IPS-18c (cell line): Measurements from ENCODE around the gene KRTAP2-1.

Source experiments
- H3K4me3 ChIP-seq: 2 replicates; pipeline ENCODE4 v1.7.0; 2013; ENCODE audit warnings: low read depth, mild to moderate bottlenecking, low read length, moderate library complexity; ENCODE audit not compliant: insufficient read depth
- H3K9me3 ChIP-seq: one replicate; pipeline ENCODE4 v1.6.1; 2013; ENCODE audit warnings: mild to moderate bottlenecking, low read length, moderate library complexity; ENCODE audit not compliant: control insufficient read depth, insufficient read depth

The KRTAP2-1 gene

DNA sequence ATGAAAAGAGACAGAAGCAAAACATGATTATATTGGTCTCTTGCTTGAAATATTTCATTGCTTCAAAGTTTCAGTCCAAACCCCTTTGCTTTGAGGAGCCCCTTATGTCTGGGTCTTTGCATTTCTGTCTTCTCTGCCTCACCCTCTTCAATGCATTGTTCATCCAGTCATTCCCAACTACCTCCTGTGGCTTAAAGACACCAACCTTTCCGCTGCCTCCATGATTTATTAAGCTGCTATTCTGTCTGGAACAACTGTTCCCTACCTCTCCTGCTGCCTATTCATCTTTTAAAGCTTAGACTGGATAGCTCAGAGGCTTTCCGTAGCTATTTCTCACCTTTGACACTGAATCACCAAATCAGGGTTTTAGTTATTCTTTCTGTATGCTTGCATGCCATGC, 49.8 kb downstream of the KRTAP2-1 start:
- H3K9me3 ChIP-seq: no peaks in the 10 kb centered on the region
- H3K4me3 ChIP-seq: no peak overlapping the region

DNA sequence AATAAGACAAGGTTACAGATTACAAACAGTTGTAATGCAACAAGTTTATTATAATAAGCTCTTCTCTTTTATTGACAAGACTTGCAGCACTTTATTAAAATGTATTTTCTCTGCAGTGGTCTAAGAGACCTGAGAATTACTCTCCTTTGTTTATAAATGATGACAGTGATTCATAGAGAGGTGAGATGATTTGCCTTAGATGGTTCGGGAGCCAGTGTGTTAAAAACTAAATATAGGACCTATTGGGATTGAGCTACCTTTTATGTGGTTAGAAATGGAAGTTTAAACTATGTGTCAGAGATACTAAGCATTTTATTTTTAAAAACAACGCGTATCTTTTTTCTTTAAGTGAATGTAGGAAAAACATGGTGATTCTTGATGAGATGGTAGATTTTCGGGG, 50.3 kb downstream of the KRTAP2-1 start:
- H3K9me3 ChIP-seq: no peaks in the 10 kb centered on the region
- no peak overlapping the region for H3K4me3 ChIP-seq
